ENCODE results near the gene STK32B. TPM values are rescaled to one million over a fixed set of nuclear protein-coding genes. Genes with fewer than 3 reads are reported as not detected.
A peak's percentile ranks its signal among the peaks of the same experiment; 100 is the strongest.

The STK32B gene
- total RNA-seq, 1 experiment from 2014 or later, result 17.4 TPM

DNA sequence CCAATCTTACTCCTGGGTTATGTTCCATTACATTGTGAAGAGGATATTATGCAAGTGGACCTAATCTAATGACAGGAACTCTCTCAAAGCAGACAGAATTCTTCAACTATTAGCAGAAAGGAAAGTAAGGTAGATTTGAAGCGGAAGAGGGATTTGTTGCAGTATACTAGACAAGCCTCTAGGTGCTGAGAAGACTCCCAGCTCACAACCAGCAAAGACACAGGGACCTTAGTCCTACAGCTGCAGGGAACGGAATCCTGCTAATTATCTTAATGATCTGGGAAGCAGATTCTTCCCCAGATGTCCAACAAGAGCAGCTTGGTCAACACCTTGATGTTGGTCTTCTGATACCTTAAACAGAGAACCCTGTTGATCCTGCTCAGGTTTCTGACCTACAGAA lies 73.6 kb downstream of the STK32B start:
- DNase-seq (ENCODE audit: low read depth), result no peak

DNA sequence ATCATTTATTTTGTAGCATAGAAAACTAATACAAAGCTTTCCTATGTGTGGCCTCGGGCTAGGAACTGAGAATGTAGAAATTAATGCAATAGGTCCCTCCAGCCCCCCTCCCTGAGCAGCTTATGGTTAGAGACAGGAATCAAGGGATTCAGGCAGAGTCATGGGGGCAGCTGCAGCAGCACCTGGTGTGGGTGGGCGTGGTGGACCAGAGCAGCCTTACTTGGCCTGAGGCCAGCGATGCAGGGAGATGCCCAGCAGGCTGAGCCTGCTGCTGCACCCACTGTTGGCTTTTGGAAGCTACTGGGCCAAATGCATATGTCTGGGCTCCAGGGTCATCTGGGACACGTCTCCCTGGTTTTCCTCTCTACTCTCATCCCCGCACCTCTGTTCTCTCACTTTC lies 74.0 kb downstream of the STK32B start:
- peak; percentile 38 for DNase-seq (ENCODE audit: low read depth)

- DNase-seq (ENCODE audit: low read depth), result no peak
Observed at GRCh38 chr4:5126231-5126630, 75.0 kb downstream of the STK32B start.

DNA sequence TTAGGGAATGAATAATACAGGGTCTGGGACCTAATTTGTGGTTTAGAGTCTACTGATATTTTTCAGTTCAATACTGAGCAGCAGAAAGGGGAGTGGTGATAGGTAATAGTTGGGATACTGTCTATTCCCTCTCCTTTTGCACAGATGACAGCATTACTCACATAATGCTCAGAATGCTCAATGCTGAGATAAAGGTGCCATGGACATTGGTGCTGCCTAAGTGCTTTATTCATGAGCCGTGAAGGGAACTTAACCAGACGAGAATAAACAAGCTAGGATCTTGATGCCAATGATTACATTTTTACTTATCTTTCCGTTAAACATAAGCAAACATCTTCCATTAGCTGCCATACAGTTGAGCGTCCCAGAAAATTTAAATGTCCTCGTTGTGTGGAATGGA lies 75.6 kb downstream of the STK32B start:
- no peak for DNase-seq (ENCODE audit: low read depth)

- peak; percentile 69 for DNase-seq (ENCODE audit: low read depth)
Observed at GRCh38 chr4:5127556-5127955, 76.3 kb downstream of the STK32B start.

- DNase-seq (ENCODE audit: low read depth), result no peak
Observed at GRCh38 chr4:5128569-5128968, 77.3 kb downstream of the STK32B start.

DNA sequence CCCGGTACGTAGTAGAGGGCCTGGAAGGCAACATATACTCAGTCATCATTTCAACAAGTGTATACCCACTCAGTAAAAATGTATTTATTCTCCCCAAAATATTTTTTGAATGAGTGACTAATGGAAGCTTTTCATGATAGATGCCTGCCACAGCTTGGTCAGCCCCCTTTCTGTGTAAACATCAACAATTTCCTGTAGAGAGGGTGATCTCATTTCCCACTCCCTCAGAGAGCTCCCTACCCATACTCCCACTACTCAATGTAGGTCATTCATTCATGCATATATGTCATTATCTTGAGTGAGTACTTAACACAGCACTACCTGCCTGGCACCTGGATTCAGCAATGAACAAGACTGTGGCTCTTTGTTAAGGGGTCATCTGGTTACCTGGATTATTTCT lies 81.9 kb downstream of the STK32B start:
- DNase-seq (ENCODE audit: low read depth), result peak; percentile 39

DNA sequence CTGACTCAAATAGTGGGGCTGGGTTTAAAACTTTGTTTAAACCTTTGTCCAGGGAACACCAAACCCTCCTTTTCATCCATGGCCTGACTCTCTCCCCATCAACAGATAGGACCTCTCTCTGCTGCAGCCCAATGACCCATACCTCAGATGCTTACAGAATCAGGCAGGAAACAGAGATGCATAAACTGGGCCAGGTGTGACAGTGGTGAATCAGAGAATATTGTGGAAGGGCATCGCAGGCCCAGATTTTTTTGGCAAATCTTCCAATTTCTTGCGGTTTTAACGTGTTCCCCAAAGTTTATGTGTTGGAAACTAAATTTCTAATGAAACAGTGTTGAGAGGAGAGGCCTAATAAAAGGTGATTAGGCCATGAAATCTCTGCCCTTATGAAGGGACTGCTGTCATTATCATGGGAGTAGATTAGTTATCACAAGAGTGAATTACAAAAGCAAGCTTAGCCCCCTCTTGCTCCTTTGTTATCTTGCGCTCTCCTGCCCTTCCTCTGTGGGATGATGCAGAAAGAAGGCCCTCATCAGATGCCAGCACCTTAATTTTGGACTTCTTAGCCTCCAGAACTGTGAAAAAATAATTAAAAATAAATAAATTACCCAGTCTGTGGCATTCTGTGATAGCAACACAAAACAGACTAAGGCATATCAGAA lies 82.8 kb downstream of the STK32B start:
- no peak for DNase-seq (ENCODE audit: low read depth)

- peak; percentile 26 for DNase-seq (ENCODE audit: low read depth)
Observed at GRCh38 chr4:5134620-5135019, 83.3 kb downstream of the STK32B start.

GRCh38 chr4:5137226-5137625 lies 85.9 kb downstream of the STK32B start:
- no peak for DNase-seq (ENCODE audit: low read depth)

GRCh38 chr4:5137927-5138326 lies 86.6 kb downstream of the STK32B start:
- DNase-seq (ENCODE audit: low read depth), result no peak

DNA sequence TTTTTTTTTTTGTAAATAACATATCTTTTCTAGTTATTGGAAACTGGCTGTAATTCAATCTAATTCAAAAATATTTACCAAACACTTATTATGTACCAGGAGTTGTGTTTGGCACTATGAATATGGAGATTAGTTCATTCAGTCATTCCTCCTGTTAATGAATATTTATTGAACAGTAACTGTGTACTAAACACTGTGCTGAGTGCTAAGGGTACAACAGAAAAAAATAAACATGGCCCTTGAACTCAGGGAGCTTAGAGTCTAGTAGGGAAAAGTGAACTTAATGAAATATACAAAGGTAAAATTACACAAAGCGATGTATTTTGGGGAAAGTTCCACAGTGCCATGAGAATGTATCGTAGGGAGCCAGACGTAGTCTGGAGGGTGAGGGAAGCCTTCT lies 87.1 kb downstream of the STK32B start:
- no peak for DNase-seq (ENCODE audit: low read depth)

GRCh38 chr4:5139141-5139540 lies 87.9 kb downstream of the STK32B start:
- DNase-seq (ENCODE audit: low read depth), result no peak

DNA sequence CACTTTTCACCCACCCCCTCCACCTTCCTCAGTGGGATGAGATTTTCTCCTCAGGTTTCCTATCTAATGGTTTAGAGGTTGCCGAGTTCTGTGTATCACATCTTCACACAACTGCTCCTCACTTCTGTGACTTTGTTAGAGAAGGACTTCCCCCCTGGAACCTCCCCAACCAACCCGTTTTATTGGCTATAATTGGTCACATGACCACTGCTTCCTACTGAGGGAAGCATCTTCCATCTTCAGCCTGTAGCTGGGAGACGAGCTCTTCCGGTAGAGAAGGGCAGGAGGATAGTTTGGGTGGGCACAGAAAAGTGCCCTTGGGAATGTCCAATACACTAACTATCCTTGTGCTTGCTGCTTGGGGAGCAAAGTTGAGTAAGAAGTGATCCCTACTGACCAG lies 90.5 kb downstream of the STK32B start:
- no peak for DNase-seq (ENCODE audit: low read depth)

GRCh38 chr4:5142726-5143125 lies 91.4 kb downstream of the STK32B start:
- DNase-seq (ENCODE audit: low read depth), result peak; percentile 47

- no peak for DNase-seq (ENCODE audit: low read depth)
Observed at GRCh38 chr4:5143306-5143861, 92.1 kb downstream of the STK32B start.

- DNase-seq (ENCODE audit: low read depth), result no peak
Observed at GRCh38 chr4:5143940-5144339, 92.7 kb downstream of the STK32B start.

- no peak for DNase-seq (ENCODE audit: low read depth)
Observed at GRCh38 chr4:5144384-5144783, 93.1 kb downstream of the STK32B start.

DNA sequence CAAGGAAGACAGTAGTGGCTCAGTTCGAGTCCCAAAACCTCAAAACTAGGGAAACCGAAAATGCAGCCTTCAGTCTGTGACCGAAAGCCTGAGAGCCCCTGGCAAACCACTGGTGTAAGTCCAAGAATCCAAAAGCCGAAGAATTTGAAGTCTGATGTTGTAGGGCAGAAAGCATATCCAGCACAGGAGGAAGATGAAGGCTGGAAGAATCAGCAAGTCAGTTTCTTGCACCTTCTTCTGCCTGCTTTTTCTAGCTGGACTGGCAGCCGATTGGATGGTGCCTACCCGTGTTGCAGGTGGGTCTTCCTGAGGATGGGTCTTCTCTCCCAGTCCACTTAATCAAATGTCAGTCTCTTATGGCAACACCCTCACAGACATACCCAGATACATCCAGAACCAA lies 95.0 kb downstream of the STK32B start:
- no peak for DNase-seq (ENCODE audit: low read depth)

- DNase-seq (ENCODE audit: low read depth), result no peak
Observed at GRCh38 chr4:5152521-5152920, 101.2 kb downstream of the STK32B start.

- DNase-seq (ENCODE audit: low read depth), result no peak
Observed at GRCh38 chr4:5156682-5157081, 105.4 kb downstream of the STK32B start.

DNA sequence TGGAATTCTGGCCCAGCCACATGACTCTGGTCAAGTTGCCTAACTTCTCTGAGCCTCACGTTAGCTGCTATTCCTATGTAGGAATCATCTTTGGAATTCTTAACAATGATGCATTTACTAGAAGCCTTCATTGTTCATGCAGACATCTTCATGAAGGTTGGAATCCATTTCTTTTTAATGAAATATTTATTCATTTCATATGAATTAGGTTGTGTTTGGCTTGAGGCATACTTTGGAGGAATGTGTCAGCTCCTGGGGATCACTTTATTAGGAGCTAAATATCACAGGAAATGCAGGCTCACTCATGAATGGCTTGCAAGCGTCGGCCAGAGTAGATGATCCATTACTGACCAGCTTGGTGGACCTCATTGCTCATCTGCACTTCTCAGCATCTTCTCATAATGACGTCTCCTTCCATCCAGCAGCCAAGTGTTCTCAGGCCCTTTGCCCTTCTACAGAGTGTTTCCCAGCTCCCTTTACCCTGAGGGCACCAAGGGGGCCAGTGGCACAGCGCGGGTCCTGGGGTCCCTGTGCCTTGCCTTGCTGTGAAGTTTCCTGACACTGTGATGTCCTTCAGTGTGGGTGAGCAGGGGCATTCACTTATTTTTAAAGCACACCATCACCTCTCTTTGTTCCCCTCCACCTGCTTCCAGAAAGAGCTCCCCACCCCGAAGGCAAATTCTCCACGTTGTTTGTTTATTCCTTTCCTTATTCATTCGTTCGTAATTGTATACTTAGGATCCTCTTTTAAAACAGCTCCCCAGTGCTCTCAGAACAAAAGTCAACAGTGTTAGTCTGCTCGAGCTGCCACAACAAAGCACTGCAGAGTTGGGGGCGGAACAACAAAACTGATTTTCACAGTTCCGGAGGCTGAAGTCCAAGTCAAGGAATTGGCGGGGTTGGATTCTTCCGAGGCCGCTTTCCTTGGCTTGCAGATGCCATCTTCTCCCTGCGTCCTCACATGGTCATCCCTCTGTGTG lies 106.8 kb downstream of the STK32B start:
- no peak for DNase-seq (ENCODE audit: low read depth)

- no peak for DNase-seq (ENCODE audit: low read depth)
Observed at GRCh38 chr4:5158825-5159224, 107.5 kb downstream of the STK32B start.

All from Daoy (cell line).